ENCODE measurements around the gene FIGN.

FIGN gene

DNA sequence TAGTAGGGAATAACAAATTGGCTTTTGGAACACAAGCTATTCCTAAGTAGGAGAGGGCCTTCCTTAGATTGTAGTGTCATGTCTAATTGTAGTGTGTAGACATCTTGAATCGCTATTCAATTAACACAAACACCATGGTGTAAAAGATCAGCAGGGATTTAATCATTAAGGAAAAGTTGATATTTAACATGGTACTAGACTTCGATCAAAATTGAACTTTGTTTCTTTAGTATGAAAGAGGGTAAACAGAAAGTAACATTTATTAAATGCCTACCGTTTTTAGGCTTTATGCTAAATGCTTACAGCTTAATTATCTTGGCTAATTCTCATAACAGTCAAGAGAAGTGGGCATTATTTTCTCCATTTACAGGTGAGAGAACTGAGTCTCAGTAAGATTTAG is 37.5 kb upstream of the FIGN start:
- no peak overlapping the region for H3K4me3 ChIP-seq (ENCODE audit: insufficient read length, low read depth)
- no peaks in the 10 kb centered on the region for H3K36me3 ChIP-seq (ENCODE audit: insufficient read depth, insufficient read length, low read length)
- DNase-seq (ENCODE audit: low read depth, low spot score), result no peak
- H3K9ac ChIP-seq (ENCODE audit: insufficient read length, low read depth), result no peak overlapping the region
- H3K27me3 ChIP-seq (ENCODE audit: insufficient read depth, insufficient read length), result no peaks in the 10 kb centered on the region
- no peaks in the 10 kb centered on the region for H3K4me1 ChIP-seq (ENCODE audit: insufficient read depth, insufficient read length)
- no peak for TF ChIP-seq YY1 (IDR thresholded peaks at IDR 0.05; ENCODE audit: insufficient read depth, insufficient read length)
- no peak for TF ChIP-seq ZNF274 (IDR thresholded peaks at IDR 0.05; ENCODE audit: low read depth, low read length)
- no peak for TF ChIP-seq SUZ12 (IDR thresholded peaks at IDR 0.05; ENCODE audit: extremely low read depth, insufficient read depth, insufficient read length)
- H3K9me3 ChIP-seq (ENCODE audit: insufficient read depth, low read length), result no peaks in the 10 kb centered on the region

DNA sequence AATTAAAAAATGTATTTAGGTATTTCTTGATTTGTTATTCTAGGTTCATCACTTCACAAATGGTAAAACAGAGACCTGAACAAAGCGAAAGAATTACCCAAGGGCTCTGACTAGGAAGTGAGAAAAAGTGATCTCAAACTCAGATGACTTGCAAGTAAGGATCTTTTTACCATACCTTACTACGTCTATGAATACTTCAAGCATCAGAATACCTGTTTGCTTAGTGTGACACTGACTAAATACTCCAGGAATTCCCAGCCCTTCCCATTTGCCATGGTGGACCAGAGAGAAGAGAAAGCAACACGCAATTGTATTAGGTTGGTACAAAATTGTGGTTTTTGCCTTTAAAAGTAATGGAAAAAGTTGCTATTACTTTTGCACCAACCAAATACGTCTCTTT is 35.8 kb upstream of the FIGN start:
- no peaks in the 10 kb centered on the region for H3K4me1 ChIP-seq (ENCODE audit: insufficient read depth, insufficient read length)

DNA sequence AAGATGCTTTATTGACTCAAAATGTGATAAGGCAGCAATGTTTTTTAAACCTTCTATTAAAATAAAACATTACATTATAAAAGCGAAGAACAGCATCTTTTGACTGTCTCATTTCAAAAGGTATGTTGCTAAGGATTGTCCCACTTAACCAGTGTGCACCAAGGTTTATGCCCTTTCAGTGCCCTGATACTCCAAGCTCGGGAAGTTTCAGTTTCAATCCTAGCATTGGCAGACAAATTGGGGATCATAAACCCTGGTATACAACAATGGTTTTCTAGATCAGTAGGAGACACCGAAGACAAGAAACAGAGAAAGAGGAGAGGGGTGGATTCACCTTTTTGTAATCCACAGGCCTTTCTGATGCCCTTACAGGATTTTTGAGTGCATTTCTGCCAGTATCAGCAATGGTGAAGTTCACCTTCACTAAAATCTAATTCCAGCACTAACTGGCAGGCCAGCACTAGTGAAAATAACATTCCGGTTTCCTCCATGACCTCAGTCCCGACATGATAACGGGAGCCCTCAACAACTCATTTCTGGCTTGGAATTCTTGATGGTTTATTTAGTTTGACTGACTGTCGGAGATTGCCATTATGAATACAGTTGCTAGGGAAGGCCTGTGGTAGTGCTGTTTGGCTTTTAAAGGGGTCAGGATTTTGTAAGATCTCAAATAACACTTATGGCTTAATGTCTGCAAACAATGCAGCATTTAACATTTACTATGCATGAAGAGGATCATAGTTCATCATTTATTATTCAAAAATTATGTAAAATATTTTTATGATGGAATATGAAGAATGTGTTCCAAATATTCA is 33.3 kb upstream of the FIGN start:
- no peak for TF ChIP-seq ZNF274 (IDR thresholded peaks at IDR 0.05; ENCODE audit: low read depth, low read length)
- no peak for TF ChIP-seq YY1 (IDR thresholded peaks at IDR 0.05; ENCODE audit: insufficient read depth, insufficient read length)
- no peak for TF ChIP-seq SUZ12 (IDR thresholded peaks at IDR 0.05; ENCODE audit: extremely low read depth, insufficient read depth, insufficient read length)
- no peaks in the 10 kb centered on the region for H3K36me3 ChIP-seq (ENCODE audit: insufficient read depth, insufficient read length, low read length)
- no peak for DNase-seq (ENCODE audit: low read depth, low spot score)
- no peaks in the 10 kb centered on the region for H3K27me3 ChIP-seq (ENCODE audit: insufficient read depth, insufficient read length)
- no peaks in the 10 kb centered on the region for H3K9me3 ChIP-seq (ENCODE audit: insufficient read depth, low read length)
- no peak overlapping the region for H3K4me3 ChIP-seq (ENCODE audit: insufficient read length, low read depth)
- no peak overlapping the region for H3K9ac ChIP-seq (ENCODE audit: insufficient read length, low read depth)
- no peaks in the 10 kb centered on the region for H3K4me1 ChIP-seq (ENCODE audit: insufficient read depth, insufficient read length)

More for the DNA sequence above, 35.8 kb upstream of the FIGN start:
- Histone ChIP-seq H3K9me3 (ENCODE audit: insufficient read depth, low read length) (no peaks in the 10 kb centered on the region), H3K4me3 (ENCODE audit: insufficient read length, low read depth) (no peak overlapping the region), H3K36me3 (ENCODE audit: insufficient read depth, insufficient read length, low read length) (no peaks in the 10 kb centered on the region), H3K9ac (ENCODE audit: insufficient read length, low read depth) (no peak overlapping the region), H3K27me3 (ENCODE audit: insufficient read depth, insufficient read length) (no peaks in the 10 kb centered on the region)
- no peak for TF ChIP-seq ZNF274 (IDR thresholded peaks at IDR 0.05; ENCODE audit: low read depth, low read length)
- TF ChIP-seq SUZ12 (IDR thresholded peaks at IDR 0.05; ENCODE audit: extremely low read depth, insufficient read depth, insufficient read length), result no peak
- no peak for TF ChIP-seq YY1 (IDR thresholded peaks at IDR 0.05; ENCODE audit: insufficient read depth, insufficient read length)
- no peak for DNase-seq (ENCODE audit: low read depth, low spot score)

DNA sequence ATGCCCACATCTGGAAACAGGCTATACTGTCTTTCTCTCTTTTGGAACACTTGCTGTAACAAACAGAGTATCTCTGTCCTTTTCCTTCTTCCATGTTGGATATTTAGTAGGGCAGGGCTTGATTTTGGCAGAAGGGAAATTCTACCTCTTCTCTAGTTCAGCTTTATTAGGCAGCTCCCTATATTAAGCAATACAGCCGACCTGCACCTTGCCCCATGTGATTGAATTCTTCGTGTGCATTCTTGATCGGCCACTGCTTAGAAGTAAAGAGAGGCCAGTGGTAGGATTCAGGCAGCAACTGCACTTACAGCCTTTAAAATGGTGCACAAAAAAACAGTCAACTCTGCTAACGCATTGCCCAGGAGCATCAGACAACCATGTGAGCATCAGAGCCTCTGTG is 31.3 kb upstream of the FIGN start:
- Histone ChIP-seq H3K27me3 (ENCODE audit: insufficient read depth, insufficient read length) (no peaks in the 10 kb centered on the region), H3K9me3 (ENCODE audit: insufficient read depth, low read length) (no peaks in the 10 kb centered on the region), H3K9ac (ENCODE audit: insufficient read length, low read depth) (no peak overlapping the region), H3K4me3 (ENCODE audit: insufficient read length, low read depth) (no peak overlapping the region), H3K36me3 (ENCODE audit: insufficient read depth, insufficient read length, low read length) (no peaks in the 10 kb centered on the region), H3K4me1 (ENCODE audit: insufficient read depth, insufficient read length) (no peaks in the 10 kb centered on the region)
- no peak for DNase-seq (ENCODE audit: low read depth, low spot score)
- TF ChIP-seq YY1 (IDR thresholded peaks at IDR 0.05; ENCODE audit: insufficient read depth, insufficient read length), result no peak
- TF ChIP-seq ZNF274 (IDR thresholded peaks at IDR 0.05; ENCODE audit: low read depth, low read length), result no peak
- no peak for TF ChIP-seq SUZ12 (IDR thresholded peaks at IDR 0.05; ENCODE audit: extremely low read depth, insufficient read depth, insufficient read length)

DNA sequence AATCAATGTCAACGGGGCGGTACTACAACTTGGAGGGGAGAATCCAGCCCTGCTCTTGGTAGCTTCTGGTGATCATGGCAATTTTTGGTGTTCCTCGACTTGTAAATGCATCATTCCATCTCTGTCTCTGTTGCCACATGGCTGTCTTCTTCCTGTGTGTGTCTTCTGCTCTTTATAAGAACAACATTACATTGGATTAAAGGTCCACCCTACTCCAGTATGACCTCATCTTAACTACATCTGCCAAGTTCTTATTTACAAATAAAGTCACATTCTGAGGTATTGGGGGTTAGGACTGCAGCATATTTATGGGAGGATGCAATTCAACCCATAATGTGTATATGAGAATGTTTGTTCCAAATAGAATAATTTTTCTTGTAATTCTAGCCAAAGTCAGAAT is 28.8 kb upstream of the FIGN start:
- no peaks in the 10 kb centered on the region for H3K36me3 ChIP-seq (ENCODE audit: insufficient read depth, insufficient read length, low read length)
- no peaks in the 10 kb centered on the region for H3K4me1 ChIP-seq (ENCODE audit: insufficient read depth, insufficient read length)
- no peak overlapping the region for H3K4me3 ChIP-seq (ENCODE audit: insufficient read length, low read depth)
- H3K9me3 ChIP-seq (ENCODE audit: insufficient read depth, low read length), result no peaks in the 10 kb centered on the region
- no peak for DNase-seq (ENCODE audit: low read depth, low spot score)
- no peak overlapping the region for H3K9ac ChIP-seq (ENCODE audit: insufficient read length, low read depth)
- H3K27me3 ChIP-seq (ENCODE audit: insufficient read depth, insufficient read length), result no peaks in the 10 kb centered on the region
- no peak for TF ChIP-seq ZNF274 (IDR thresholded peaks at IDR 0.05; ENCODE audit: low read depth, low read length)

DNA sequence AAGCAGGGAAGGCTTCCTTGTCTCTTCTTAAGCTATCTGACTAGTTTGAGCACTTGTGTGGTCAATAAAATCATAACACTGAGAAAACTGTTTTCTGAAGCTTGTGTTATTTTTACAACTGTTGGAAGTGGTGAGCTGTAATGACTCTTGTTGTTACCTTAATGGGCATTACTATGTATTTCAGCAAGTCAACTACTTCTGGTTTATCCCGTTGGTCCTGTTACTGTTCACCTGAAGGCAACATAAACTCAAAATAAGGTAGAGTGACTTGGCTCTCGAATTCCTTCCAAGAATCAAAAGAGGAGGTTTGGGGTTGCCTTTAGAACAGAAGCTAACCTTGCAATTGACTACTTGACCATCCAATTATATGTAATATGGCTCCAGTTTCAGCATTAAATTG is 23.2 kb upstream of the FIGN start:
- no peak for TF ChIP-seq YY1 (IDR thresholded peaks at IDR 0.05; ENCODE audit: insufficient read depth, insufficient read length)
- Histone ChIP-seq H3K9ac (ENCODE audit: insufficient read length, low read depth) (no peak overlapping the region), H3K4me1 (ENCODE audit: insufficient read depth, insufficient read length) (no peaks in the 10 kb centered on the region), H3K4me3 (ENCODE audit: insufficient read length, low read depth) (no peak overlapping the region), H3K27me3 (ENCODE audit: insufficient read depth, insufficient read length) (no peaks in the 10 kb centered on the region), H3K9me3 (ENCODE audit: insufficient read depth, low read length) (no peaks in the 10 kb centered on the region), H3K36me3 (ENCODE audit: insufficient read depth, insufficient read length, low read length) (no peaks in the 10 kb centered on the region)
- DNase-seq (ENCODE audit: low read depth, low spot score), result no peak

- Histone ChIP-seq H3K36me3 (ENCODE audit: insufficient read depth, insufficient read length, low read length) (no peaks in the 10 kb centered on the region), H3K27me3 (ENCODE audit: insufficient read depth, insufficient read length) (no peaks in the 10 kb centered on the region)
Observed at GRCh38 chr2:163757814-163758213, 22.0 kb upstream of the FIGN start.

More at GRCh38 chr2:163757814-163758213, 22.0 kb upstream of the FIGN start:
- Histone ChIP-seq H3K9ac (ENCODE audit: insufficient read length, low read depth) (no peak overlapping the region), H3K9me3 (ENCODE audit: insufficient read depth, low read length) (no peaks in the 10 kb centered on the region), H3K4me3 (ENCODE audit: insufficient read length, low read depth) (no peak overlapping the region), H3K4me1 (ENCODE audit: insufficient read depth, insufficient read length) (no peaks in the 10 kb centered on the region)
- DNase-seq (ENCODE audit: low read depth, low spot score), result peak; percentile 49
- TF ChIP-seq ZNF274 (IDR thresholded peaks at IDR 0.05; ENCODE audit: low read depth, low read length) (no peak), SUZ12 (IDR thresholded peaks at IDR 0.05; ENCODE audit: extremely low read depth, insufficient read depth, insufficient read length) (no peak), YY1 (IDR thresholded peaks at IDR 0.05; ENCODE audit: insufficient read depth, insufficient read length) (no peak)

Measured in NT2/D1 (cell line).